Peyer's patch (tissue), 4 donors: ENCODE data around the gene CNTNAP2. TPM values are rescaled to one million over a fixed set of nuclear protein-coding genes. Genes with fewer than 3 reads are reported as not detected.
"Not testable (repeated sequence)": the region's sequence is repeated elsewhere in the genome, so short reads cannot be mapped to it uniquely, and the experiment has no call there.

Experiments used
- DNase-seq, 3 donors: peaks; one replicate each; pipeline ENCODE4 v3.0.0-alpha.2; 2017 to 2019
- H3K27ac ChIP-seq, 4 donors: fragments of 200-600 bp; sonication (generic); one replicate each; pipeline ENCODE4 v1.5.1; 2016 to 2019
- H3K27me3 ChIP-seq, 2 donors: fragments of 200-600 bp; sonication (generic); one replicate each; pipeline ENCODE4 v1.5.1; 2019
- H3K36me3 ChIP-seq, 3 donors: fragments of 200-600 bp; sonication (generic); one replicate each; pipeline ENCODE4 v1.5.1; 2016 to 2019
- H3K4me1 ChIP-seq, 4 donors: fragments of 200-600 bp; sonication (generic); one replicate each; pipeline ENCODE4 v1.5.1; 2016 to 2019
- H3K4me3 ChIP-seq, 4 donors: fragments of 200-600 bp; sonication (generic); 1 replicate in 3 of 4; 2 replicates in 1 of 4; pipeline ENCODE4 v1.5.1; 2016 to 2019; ENCODE audit warnings: mild to moderate bottlenecking in 1 of 4
- H3K9me3 ChIP-seq, 4 donors: fragments of 200-600 bp; sonication (generic); one replicate each; pipeline ENCODE4 v1.5.1; 2016 to 2019; ENCODE audit warnings: mild to moderate bottlenecking in 1 of 4
- CTCF ChIP-seq, 6 experiments: fragments of 450-650 bp in 4 of 6; fragments of 200-600 bp in 2 of 6; sonication (generic) in 1 of 6; IDR thresholded peaks; one replicate each; pipeline ENCODE4 v1.5.1; 2017 to 2019; ENCODE audit warnings: antibody characterized with exemption in 6 of 6, mild to moderate bottlenecking in 3 of 6, moderate library complexity in 1 of 6
- POLR2A ChIP-seq, 2 donors: fragments of 450-650 bp; IDR thresholded peaks; one replicate each; pipeline ENCODE4 v1.5.1; 2017; ENCODE audit warnings: antibody characterized with exemption in 2 of 2, mild to moderate bottlenecking in 2 of 2, moderate library complexity in 2 of 2
- total RNA-seq, 4 donors: library from RNA; depleted of rRNA; stranded (reverse); fragments of >200 nt; gene quantifications; one replicate each; pipeline ENCODE4 v1.1.0, GENCODE V29; 2016

CNTNAP2 gene
- total RNA-seq, 4 donors from 2014 or later, result 1.5 to 4.9 (median 3.6) TPM

GRCh38 chr7:147708871-147709270 is 1592.3 kb downstream of the CNTNAP2 start:
- Histone ChIP-seq H3K9me3 (peaks cover 0 to 10% (median 0%) of the 10 kb centered on the region in 4 donors), H3K27ac (no peak overlapping the region), H3K4me1 (no peaks in the 10 kb centered on the region), H3K36me3 (no peaks in the 10 kb centered on the region), H3K27me3 (no peaks in the 10 kb centered on the region), H3K4me3 (no peak overlapping the region)
- DNase-seq, result no peak
- TF ChIP-seq POLR2A (IDR thresholded peaks at IDR 0.05) (no peak), CTCF (IDR thresholded peaks at IDR 0.05) (no peak)

GRCh38 chr7:147711447-147711846 is 1594.8 kb downstream of the CNTNAP2 start:
- H3K27me3 ChIP-seq, result no peaks in the 10 kb centered on the region
- no peak for TF ChIP-seq POLR2A (IDR thresholded peaks at IDR 0.05)
- TF ChIP-seq CTCF (IDR thresholded peaks at IDR 0.05), result no peak
- H3K36me3 ChIP-seq, result no peaks in the 10 kb centered on the region
- no peaks in the 10 kb centered on the region for H3K4me1 ChIP-seq
- H3K4me3 ChIP-seq, result no peak overlapping the region
- H3K27ac ChIP-seq, result no peak overlapping the region
- no peak for DNase-seq
- H3K9me3 ChIP-seq, result peaks cover 0 to 10% (median 0%) of the 10 kb centered on the region in 4 donors

- Histone ChIP-seq H3K4me3 (no peak overlapping the region), H3K27ac (no peak overlapping the region), H3K4me1 (no peaks in the 10 kb centered on the region), H3K36me3 (no peaks in the 10 kb centered on the region), H3K9me3 (no peaks in the 10 kb centered on the region), H3K27me3 (no peaks in the 10 kb centered on the region)
- DNase-seq, result no peak
- TF ChIP-seq POLR2A (IDR thresholded peaks at IDR 0.05), result no peak
- TF ChIP-seq CTCF (IDR thresholded peaks at IDR 0.05), result no peak
Measured at GRCh38 chr7:147721962-147722830, 1605.6 kb downstream of the CNTNAP2 start.

- no peak for DNase-seq
- no peak overlapping the region for H3K4me3 ChIP-seq
- no peaks in the 10 kb centered on the region for H3K4me1 ChIP-seq
- H3K9me3 ChIP-seq, result no peaks in the 10 kb centered on the region
- no peaks in the 10 kb centered on the region for H3K27me3 ChIP-seq
- TF ChIP-seq POLR2A (IDR thresholded peaks at IDR 0.05), result no peak
- no peak for TF ChIP-seq CTCF (IDR thresholded peaks at IDR 0.05)
- no peaks in the 10 kb centered on the region for H3K36me3 ChIP-seq
- no peak overlapping the region for H3K27ac ChIP-seq
Measured at GRCh38 chr7:147723536-147723935, 1606.9 kb downstream of the CNTNAP2 start.

GRCh38 chr7:147731311-147731710 is 1614.7 kb downstream of the CNTNAP2 start:
- DNase-seq, result no peak

GRCh38 chr7:147737559-147738214 is 1621.1 kb downstream of the CNTNAP2 start:
- not testable (repeated sequence) for H3K36me3 ChIP-seq, H3K4me1 ChIP-seq, H3K27ac ChIP-seq, H3K9me3 ChIP-seq, H3K4me3 ChIP-seq, DNase-seq, H3K27me3 ChIP-seq

More at GRCh38 chr7:147731311-147731710, 1614.7 kb downstream of the CNTNAP2 start:
- no peak overlapping the region for H3K27ac ChIP-seq
- TF ChIP-seq CTCF (IDR thresholded peaks at IDR 0.05), result no peak
- no peak for TF ChIP-seq POLR2A (IDR thresholded peaks at IDR 0.05)
- no peaks in the 10 kb centered on the region for H3K36me3 ChIP-seq
- H3K4me1 ChIP-seq, result no peaks in the 10 kb centered on the region
- no peak overlapping the region for H3K4me3 ChIP-seq
- H3K27me3 ChIP-seq, result no peaks in the 10 kb centered on the region
- no peaks in the 10 kb centered on the region for H3K9me3 ChIP-seq
